HepG2 (cell line): ENCODE results near the gene CGNL1. TPM values are rescaled to one million over a fixed set of nuclear protein-coding genes. Genes with fewer than 3 reads are reported as not detected.
A peak's percentile ranks its signal among the peaks of the same experiment; 100 is the strongest.

ENCODE experiments used
- ATAC-seq: fragments of 200-7000 bp; cut with Tn5 transposase; 3 replicates; pipeline ENCODE4 v1.9.1; 2020; ENCODE audit warnings: mild to moderate bottlenecking, moderate library complexity
- BruUV-seq: library from RNA; stranded (reverse); fragments of 400-500 nt; replicated peaks from 2 replicates; lab custom pipeline; 2021; lab: Mats Ljungman, UMichigan
- CTCF ChIA-PET: fragments of 300-600 bp; formaldehyde crosslinking; extraction: SDS; loops from one replicate; lab custom pipeline; 2021; ENCODE audit warnings: low total read pairs, inconsistent platforms, low intra/inter-chr PET ratio; lab: Yijun Ruan, JAX
- POLR2A ChIA-PET: fragments of 350-600 bp; sonication (Branson Sonifier 250); formaldehyde crosslinking; loops from one replicate; lab custom pipeline; 2020; ENCODE audit warnings: antibody characterized with exemption, inconsistent platforms; lab: Yijun Ruan, JAX
- DNase-seq: peaks from one replicate; pipeline ENCODE4 v3.0.0-alpha.2; 2015; ENCODE audit warnings: low spot score
- FAIRE-seq: peaks from 3 replicates; lab custom pipeline; 2011; peaks lifted over from hg19 to GRCh38; lab: Jason Lieb, UNC
- H2AFZ ChIP-seq: one replicate; pipeline ENCODE4 v1.6.1; 2011; ENCODE audit warnings: low read length, inconsistent platforms
- H3K27ac ChIP-seq: fragments of 300-600 bp; 3 replicates; pipeline ENCODE4 v1.8.0; 2011; ENCODE audit warnings: mixed run types, mild to moderate bottlenecking, mixed read lengths, low read length, inconsistent platforms; ENCODE audit not compliant: insufficient read depth; ENCODE audit errors: extremely low read length
- H3K27me3 ChIP-seq, 2 experiments: fragments of 200-600 bp in 1 of 2; 2 replicates in 1 of 2; 3 replicates in 1 of 2; pipeline versions ENCODE4 v1.6.0 to v1.8.0; 2011; ENCODE audit warnings: low read length in 2 of 2, mild to moderate bottlenecking in 2 of 2, moderate library complexity in 2 of 2, inconsistent platforms in 1 of 2; ENCODE audit not compliant: insufficient read depth in 2 of 2, control insufficient read depth in 1 of 2
- H3K36me3 ChIP-seq, 2 experiments: fragments of 200-600 bp in 1 of 2; replicated peaks in 1 of 2; 2 replicates in 1 of 2; 3 replicates in 1 of 2; pipeline versions ENCODE4 v1.5.1 to v1.8.0; 2011; ENCODE audit warnings: low read length in 2 of 2, inconsistent platforms in 1 of 2; ENCODE audit not compliant: insufficient read depth in 2 of 2, control insufficient read depth in 1 of 2
- H3K4me1 ChIP-seq: 2 replicates; pipeline ENCODE4 v1.5.1; 2012; ENCODE audit warnings: low read length, inconsistent platforms; ENCODE audit not compliant: insufficient read depth
- H3K4me2 ChIP-seq: 2 replicates; pipeline ENCODE4 v1.6.0; 2011; ENCODE audit warnings: low read depth, low read length, inconsistent platforms
- H3K4me3 ChIP-seq, 3 experiments: fragments of 200-600 bp in 1 of 3; sonication (generic), shearing (Covaris generic) in 1 of 3; replicated peaks in 1 of 3; 2 replicates each; pipeline ENCODE4 v1.5.1; 2011 to 2016; ENCODE audit warnings: low read length in 3 of 3, inconsistent platforms in 2 of 3, low read depth in 2 of 3, mild to moderate bottlenecking in 2 of 3, control low read depth in 1 of 3, mixed read lengths in 1 of 3; ENCODE audit not compliant: insufficient read depth in 1 of 3
- H3K79me2 ChIP-seq: one replicate; pipeline ENCODE4 v1.6.1; 2011; ENCODE audit warnings: low read length, inconsistent platforms; ENCODE audit not compliant: insufficient read depth
- H3K9ac ChIP-seq: 2 replicates; pipeline ENCODE4 v1.6.0; 2011; ENCODE audit warnings: mild to moderate bottlenecking, low read depth, low read length, inconsistent platforms; ENCODE audit not compliant: insufficient read depth
- H3K9me3 ChIP-seq: 2 replicates; pipeline ENCODE4 v1.5.1; 2012; ENCODE audit warnings: mild to moderate bottlenecking, low read length
- H4K20me1 ChIP-seq: 2 replicates; pipeline ENCODE4 v1.6.0; 2011; ENCODE audit warnings: inconsistent platforms, mild to moderate bottlenecking, low read length, moderate library complexity; ENCODE audit not compliant: insufficient read depth
- GATA4 ChIP-seq: sonication (generic); IDR thresholded peaks from 2 replicates; pipeline ENCODE4 v1.6.1; 2016; ENCODE audit warnings: antibody characterized with exemption, low read depth, borderline replicate concordance
- KDM6A ChIP-seq: IDR thresholded peaks from 2 replicates; pipeline ENCODE4 v1.6.1; 2016; ENCODE audit warnings: low read depth
- TOE1 ChIP-seq: sonication (generic); formaldehyde crosslinking; IDR thresholded peaks from 2 replicates; pipeline ENCODE4 v1.4.0; 2020; ENCODE audit warnings: mild to moderate bottlenecking, missing genetic modification reagents
- ZNF816 ChIP-seq: sonication (generic); formaldehyde crosslinking; IDR thresholded peaks from 2 replicates; pipeline ENCODE4 v1.8.0; 2022; ENCODE audit warnings: missing genetic modification reagents, mild to moderate bottlenecking, borderline replicate concordance
- WGBS: methylation state at CpG from one replicate; pipeline ENCODE4 v1.1.6; 2017; ENCODE audit warnings: low lambda C conversion rate; 5-methylcytosine and 5-hydroxymethylcytosine counted together
- in situ Hi-C: cut with HindIII; loops from 2 replicates; pipeline ENCODE4 v1.10.0; 2017; ENCODE audit warnings: low pct_unique_long_range_greater_than_20kb; ENCODE audit not compliant: extremely low pct_ligation_motif_present
- intact Hi-C: fragments of 100-400 bp; cut with micrococcal nuclease; formaldehyde crosslinking; loops from one replicate; pipeline ENCODE4 v1.10.0; 2022; ENCODE audit not compliant: unreplicated experiment
- polyA plus RNA-seq, 8 experiments: library from polyadenylated mRNA; depleted of rRNA in 3 of 8; stranded (reverse) in 7 of 8; unstranded in 1 of 8; fragments of >200 nt; fragmentation: Illumina TruSeq in 4 of 8; extraction: Trizol in 4 of 8; gene quantifications; 2 replicates each; pipeline versions ENCODE4 v1.2.1 to v1.2.3, GENCODE V29; 2011 to 2016; ENCODE audit warnings: low read depth in 4 of 8, missing spikeins in 1 of 8, mixed read lengths in 1 of 8; ENCODE audit not compliant: insufficient read depth in 1 of 8
- total RNA-seq, 5 experiments: library from RNA; depleted of rRNA; stranded (reverse); fragments of >200 nt; fragmentation: Illumina TruSeq; extraction: Trizol; gene quantifications; 2 replicates each; pipeline ENCODE4 v1.2.3, GENCODE V29; 2016; ENCODE audit warnings: low read depth in 1 of 5
- TF ChIP-seq, protein P1 (sequence below): sonication (generic); formaldehyde crosslinking; IDR thresholded peaks from 2 replicates; pipeline ENCODE4 v1.4.0; 2020; ENCODE audit warnings: mild to moderate bottlenecking, missing genetic modification reagents
- TF ChIP-seq, protein P2 (sequence below): sonication (generic); IDR thresholded peaks from 2 replicates; pipeline ENCODE4 v1.6.1; 2016; ENCODE audit warnings: low read depth, borderline replicate concordance
- TF ChIP-seq, protein P3 (sequence below): sonication (generic); formaldehyde crosslinking; IDR thresholded peaks from 2 replicates; pipeline ENCODE4 v1.5.0; 2020; ENCODE audit warnings: mild to moderate bottlenecking, low read depth, missing genetic modification reagents, borderline replicate concordance
- TF ChIP-seq, protein P4 (sequence below): sonication (generic); formaldehyde crosslinking; IDR thresholded peaks from 2 replicates; pipeline ENCODE4 v1.8.0; 2022; ENCODE audit warnings: mild to moderate bottlenecking, missing genetic modification reagents; ENCODE audit not compliant: insufficient replicate concordance

The CGNL1 gene
- total and polyA plus RNA-seq, 2 of the 13 experiments (the other 11 are each of a cell fraction or from before 2014, with no cell fraction given), result 5.6 to 15.6 TPM

DNA sequence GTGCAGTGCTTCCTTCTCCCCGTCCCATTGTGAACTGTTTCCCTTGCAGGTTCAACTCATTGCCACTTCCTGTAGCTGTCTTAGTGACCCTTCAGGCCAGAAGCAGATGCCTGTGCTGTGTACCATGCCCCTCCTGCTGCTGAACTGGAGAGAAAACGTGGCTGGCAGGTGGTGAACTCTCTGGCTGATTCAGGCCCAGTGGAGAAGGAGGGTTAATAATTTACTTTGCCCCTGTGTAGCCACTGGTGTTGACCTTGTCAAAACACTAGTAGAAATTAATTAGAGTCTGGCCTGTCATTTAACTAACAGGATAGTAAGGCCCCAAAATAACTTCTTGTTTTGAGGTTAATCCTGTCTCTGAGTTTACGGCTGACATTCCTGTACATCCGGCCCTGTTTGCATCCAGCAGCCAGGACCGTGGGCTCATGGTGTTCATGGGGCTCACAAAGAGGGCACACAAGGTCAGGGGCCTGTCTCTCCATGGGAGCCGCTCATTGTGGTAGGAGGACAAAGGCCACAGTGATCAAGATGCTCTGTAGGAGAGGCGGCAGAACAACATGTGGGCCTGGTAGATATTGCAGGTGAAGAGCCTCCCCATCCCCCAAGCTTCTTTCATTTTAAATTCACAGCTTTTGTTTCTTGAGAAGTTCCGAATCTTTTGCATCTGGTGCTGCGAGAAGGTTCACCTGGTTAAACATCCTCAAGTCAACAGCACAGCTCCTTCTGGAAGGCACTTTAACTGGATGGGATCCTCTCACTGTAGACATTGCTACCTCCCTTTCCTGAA lies 101.6 kb downstream of the CGNL1 start:
- peak overlapping the region; percentile 71 for H3K9ac ChIP-seq
- 0 out of 5 replicates have a peak, but pooled peaks cover 0 to 2% of the 10 kb centered on the region in 2 experiments for H3K36me3 ChIP-seq
- peak overlapping the region; percentile 66 for H3K4me2 ChIP-seq
- intact Hi-C loops (loop anchor here (1.0 to 5.0 kb wide), 2 partner anchors 19 to 49 kb away; no protein-coding TSS in a partner anchor), in situ Hi-C loops (no loop called here)
- BruUV-seq, result TSS peak; percentile 65
- ATAC-seq (peak; percentile 95), FAIRE-seq (peak; percentile 94), DNase-seq (peak; percentile 97)
- 5% methylated on average over 9 of the region's 9 CpGs for WGBS
- H3K27me3 ChIP-seq, result no peaks in the 10 kb centered on the region
- CTCF ChIA-PET, result no interaction called here
- H3K9me3 ChIP-seq, result no peaks in the 10 kb centered on the region
- peak overlapping the region; percentile 82 for H2AFZ ChIP-seq
- POLR2A ChIA-PET, result interaction anchor here (0.6 to 3.4 kb wide), 10 partner anchors 8 to 125 kb away, joined by 3 to 26 read pairs (median 4); partner anchors contain the start of gene CGNL1
- peak overlapping the region; percentile 99 for H3K27ac ChIP-seq
- peak overlapping the region in 1 of 3 experiments; percentile 33; a peak in 1 of 6 replicates for H3K4me3 ChIP-seq
- H3K4me1 ChIP-seq, result peaks cover 68% of the 10 kb centered on the region
- H3K79me2 ChIP-seq, result no peaks in the 10 kb centered on the region
- H4K20me1 ChIP-seq, result no peaks in the 10 kb centered on the region
- no peak for TF ChIP-seq GATA4
- TF ChIP-seq, protein P1, sequence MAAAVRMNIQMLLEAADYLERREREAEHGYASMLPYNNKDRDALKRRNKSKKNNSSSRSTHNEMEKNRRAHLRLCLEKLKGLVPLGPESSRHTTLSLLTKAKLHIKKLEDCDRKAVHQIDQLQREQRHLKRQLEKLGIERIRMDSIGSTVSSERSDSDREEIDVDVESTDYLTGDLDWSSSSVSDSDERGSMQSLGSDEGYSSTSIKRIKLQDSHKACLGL (CRISPR knock-in tag), result peak; percentile 93; the same call in 1 of the 2 replicates
- TF ChIP-seq, protein P2, sequence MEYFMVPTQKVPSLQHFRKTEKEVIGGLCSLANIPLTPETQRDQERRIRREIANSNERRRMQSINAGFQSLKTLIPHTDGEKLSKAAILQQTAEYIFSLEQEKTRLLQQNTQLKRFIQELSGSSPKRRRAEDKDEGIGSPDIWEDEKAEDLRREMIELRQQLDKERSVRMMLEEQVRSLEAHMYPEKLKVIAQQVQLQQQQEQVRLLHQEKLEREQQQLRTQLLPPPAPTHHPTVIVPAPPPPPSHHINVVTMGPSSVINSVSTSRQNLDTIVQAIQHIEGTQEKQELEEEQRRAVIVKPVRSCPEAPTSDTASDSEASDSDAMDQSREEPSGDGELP, result peak; percentile 61
- no peak; the same call in 1 of the 2 replicates for TF ChIP-seq ZNF816 (CRISPR knock-in tag)
- TF ChIP-seq, protein P3, sequence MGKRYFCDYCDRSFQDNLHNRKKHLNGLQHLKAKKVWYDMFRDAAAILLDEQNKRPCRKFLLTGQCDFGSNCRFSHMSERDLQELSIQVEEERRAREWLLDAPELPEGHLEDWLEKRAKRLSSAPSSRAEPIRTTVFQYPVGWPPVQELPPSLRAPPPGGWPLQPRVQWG (CRISPR knock-in tag), result no peak
- TF ChIP-seq, protein P4, sequence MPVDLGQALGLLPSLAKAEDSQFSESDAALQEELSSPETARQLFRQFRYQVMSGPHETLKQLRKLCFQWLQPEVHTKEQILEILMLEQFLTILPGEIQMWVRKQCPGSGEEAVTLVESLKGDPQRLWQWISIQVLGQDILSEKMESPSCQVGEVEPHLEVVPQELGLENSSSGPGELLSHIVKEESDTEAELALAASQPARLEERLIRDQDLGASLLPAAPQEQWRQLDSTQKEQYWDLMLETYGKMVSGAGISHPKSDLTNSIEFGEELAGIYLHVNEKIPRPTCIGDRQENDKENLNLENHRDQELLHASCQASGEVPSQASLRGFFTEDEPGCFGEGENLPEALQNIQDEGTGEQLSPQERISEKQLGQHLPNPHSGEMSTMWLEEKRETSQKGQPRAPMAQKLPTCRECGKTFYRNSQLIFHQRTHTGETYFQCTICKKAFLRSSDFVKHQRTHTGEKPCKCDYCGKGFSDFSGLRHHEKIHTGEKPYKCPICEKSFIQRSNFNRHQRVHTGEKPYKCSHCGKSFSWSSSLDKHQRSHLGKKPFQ (CRISPR knock-in tag), result peak; percentile 86
- no peak; the same call in 1 of the 2 replicates for TF ChIP-seq TOE1 (CRISPR knock-in tag)
- peak; percentile 95 for TF ChIP-seq KDM6A
